ENCODE data around the gene URI1.

The URI1 gene

GRCh38 chr19:29971002-29971401 is 29.0 kb downstream of the URI1 start:
- no peak for DNase-seq (ENCODE audit: low read depth)

- DNase-seq (ENCODE audit: low read depth) = no peak
Measured at GRCh38 chr19:29971648-29972047, 29.6 kb downstream of the URI1 start.

- DNase-seq (ENCODE audit: low read depth) = no peak
Measured at GRCh38 chr19:29974701-29975100, 32.7 kb downstream of the URI1 start.

- DNase-seq (ENCODE audit: low read depth) = no peak
Measured at GRCh38 chr19:29976151-29976943, 34.3 kb downstream of the URI1 start.

- no peak for DNase-seq (ENCODE audit: low read depth)
Measured at GRCh38 chr19:29978080-29978479, 36.0 kb downstream of the URI1 start.

GRCh38 chr19:29983568-29983967 is 41.5 kb downstream of the URI1 start:
- no peak for DNase-seq (ENCODE audit: low read depth)

GRCh38 chr19:29985196-29985595 is 43.2 kb downstream of the URI1 start:
- no peak for DNase-seq (ENCODE audit: low read depth)

GRCh38 chr19:29988351-29988750 is 46.3 kb downstream of the URI1 start:
- no peak for DNase-seq (ENCODE audit: low read depth)

GRCh38 chr19:29992233-29992867 is 50.3 kb downstream of the URI1 start:
- DNase-seq (ENCODE audit: low read depth) = no peak

- no peak for DNase-seq (ENCODE audit: low read depth)
Measured at GRCh38 chr19:29999490-29999889, 57.5 kb downstream of the URI1 start.

GRCh38 chr19:30000862-30001261 is 58.8 kb downstream of the URI1 start:
- DNase-seq (ENCODE audit: low read depth) = no peak

- DNase-seq (ENCODE audit: low read depth) = no peak
Measured at GRCh38 chr19:30001301-30001700, 59.3 kb downstream of the URI1 start.

GRCh38 chr19:30001791-30002190 is 59.8 kb downstream of the URI1 start:
- no peak for DNase-seq (ENCODE audit: low read depth)

- DNase-seq (ENCODE audit: low read depth) = no peak
Measured at GRCh38 chr19:30003866-30004265, 61.8 kb downstream of the URI1 start.

- DNase-seq (ENCODE audit: low read depth) = no peak
Measured at GRCh38 chr19:30004403-30004802, 62.4 kb downstream of the URI1 start.

GRCh38 chr19:30006207-30006606 is 64.2 kb downstream of the URI1 start:
- no peak for DNase-seq (ENCODE audit: low read depth)

GRCh38 chr19:30008169-30008568 is 66.1 kb downstream of the URI1 start:
- no peak for DNase-seq (ENCODE audit: low read depth)

GRCh38 chr19:30009013-30009412 is 67.0 kb downstream of the URI1 start:
- DNase-seq (ENCODE audit: low read depth) = no peak

- DNase-seq (ENCODE audit: low read depth) = no peak
Measured at GRCh38 chr19:30011051-30011578, 69.1 kb downstream of the URI1 start.

GRCh38 chr19:30014770-30015169 is 72.7 kb downstream of the URI1 start:
- no peak for DNase-seq (ENCODE audit: low read depth)

GRCh38 chr19:30017172-30017571 is 75.1 kb downstream of the URI1 start:
- no peak for DNase-seq (ENCODE audit: low read depth)

GRCh38 chr19:30020189-30020588 is 78.2 kb downstream of the URI1 start:
- DNase-seq (ENCODE audit: low read depth) = no peak

- DNase-seq (ENCODE audit: low read depth) = no peak
Measured at GRCh38 chr19:30022659-30023058, 80.6 kb downstream of the URI1 start.

GRCh38 chr19:30023330-30023729 is 81.3 kb downstream of the URI1 start:
- DNase-seq (ENCODE audit: low read depth) = no peak
